H9 (cell line): ENCODE measurements around the gene LRRC14B. TPM values are rescaled to one million over a fixed set of nuclear protein-coding genes. Genes with fewer than 3 reads are reported as not detected.

ENCODE experiments used
- DNase-seq: peaks from one replicate; pipeline ENCODE4 v3.0.0-alpha.2; 2017
- H2AFZ ChIP-seq: one replicate; pipeline ENCODE4 v1.6.1; 2013; ENCODE audit warnings: mild to moderate bottlenecking, low read length, control low read depth, moderate library complexity
- H2AK5ac ChIP-seq: 2 replicates; pipeline ENCODE4 v1.6.1; 2013; ENCODE audit warnings: low read length, control low read depth, mixed read lengths; ENCODE audit not compliant: insufficient read length
- H2BK120ac ChIP-seq: one replicate; pipeline ENCODE4 v1.6.1; 2013; ENCODE audit warnings: low read depth, mild to moderate bottlenecking, low read length, control low read depth, inconsistent platforms; ENCODE audit not compliant: poor library complexity, severe bottlenecking
- H2BK12ac ChIP-seq: 2 replicates; pipeline ENCODE4 v1.6.1; 2013; ENCODE audit warnings: low read length, control low read depth, mixed read lengths, low read depth; ENCODE audit not compliant: insufficient read length
- H2BK15ac ChIP-seq: 2 replicates; pipeline ENCODE4 v1.6.1; 2013; ENCODE audit warnings: low read depth, low read length, control low read depth
- H2BK20ac ChIP-seq: one replicate; pipeline ENCODE4 v1.6.1; 2013; ENCODE audit warnings: low read depth, mild to moderate bottlenecking, low read length, control low read depth, inconsistent platforms; ENCODE audit not compliant: poor library complexity, severe bottlenecking
- H2BK5ac ChIP-seq: 2 replicates; pipeline ENCODE4 v1.6.1; 2013; ENCODE audit warnings: low read length, control low read depth, mixed read lengths; ENCODE audit not compliant: insufficient read length
- H3K14ac ChIP-seq: 2 replicates; pipeline ENCODE4 v1.6.1; 2013; ENCODE audit warnings: low read length, control low read depth; ENCODE audit not compliant: insufficient read depth
- H3K18ac ChIP-seq: 2 replicates; pipeline ENCODE4 v1.6.1; 2013; ENCODE audit warnings: low read depth, mild to moderate bottlenecking, mixed read lengths, low read length, control low read depth; ENCODE audit not compliant: insufficient read length
- H3K23ac ChIP-seq: 2 replicates; pipeline ENCODE4 v1.6.1; 2013; ENCODE audit warnings: low read length, control low read depth, mixed read lengths, low read depth; ENCODE audit not compliant: insufficient read length
- H3K23me2 ChIP-seq: 2 replicates; pipeline ENCODE4 v1.6.1; 2013; ENCODE audit warnings: low read depth, mild to moderate bottlenecking, mixed read lengths, low read length, control low read depth; ENCODE audit not compliant: insufficient read length, poor library complexity, severe bottlenecking
- H3K27ac ChIP-seq: 2 replicates; pipeline ENCODE4 v1.5.1; 2013; ENCODE audit warnings: low read length, control low read depth, mixed read lengths, low read depth; ENCODE audit not compliant: insufficient read length
- H3K27me3 ChIP-seq: 2 replicates; pipeline ENCODE4 v1.6.1; 2013; ENCODE audit warnings: low read length, control low read depth, inconsistent platforms; ENCODE audit not compliant: insufficient read depth
- H3K4ac ChIP-seq: 2 replicates; pipeline ENCODE4 v1.6.1; 2013; ENCODE audit warnings: low read depth, mild to moderate bottlenecking, control low read depth, inconsistent platforms, low read length, moderate library complexity
- H3K4me1 ChIP-seq: 2 replicates; pipeline ENCODE4 v1.6.1; 2013; ENCODE audit warnings: low read length, control low read depth, inconsistent platforms; ENCODE audit not compliant: insufficient read depth
- H3K4me2 ChIP-seq: 2 replicates; pipeline ENCODE4 v1.6.1; 2013; ENCODE audit warnings: low read length, control low read depth, mixed read lengths; ENCODE audit not compliant: insufficient read length, insufficient read depth
- H3K56ac ChIP-seq: 2 replicates; pipeline ENCODE4 v1.6.1; 2013; ENCODE audit warnings: low read depth, mild to moderate bottlenecking, mixed read lengths, low read length, control low read depth; ENCODE audit not compliant: insufficient read length
- H3K79me1 ChIP-seq: 2 replicates; pipeline ENCODE4 v1.6.1; 2013; ENCODE audit warnings: low read depth, mild to moderate bottlenecking, moderate library complexity, low read length, control low read depth, inconsistent platforms; ENCODE audit not compliant: insufficient read depth, poor library complexity, severe bottlenecking
- H3K79me2 ChIP-seq: 2 replicates; pipeline ENCODE4 v1.6.1; 2013; ENCODE audit warnings: low read length, control low read depth, inconsistent platforms; ENCODE audit not compliant: insufficient read depth
- H3K9ac ChIP-seq: 2 replicates; pipeline ENCODE4 v1.6.1; 2013; ENCODE audit warnings: low read length, control low read depth, mixed read lengths; ENCODE audit not compliant: insufficient read length; ENCODE audit errors: extremely low read depth
- H3K9me3 ChIP-seq: one replicate; pipeline ENCODE4 v1.6.1; 2013; ENCODE audit warnings: low read depth, low read length, inconsistent platforms; ENCODE audit not compliant: control insufficient read depth
- H3T11ph ChIP-seq: one replicate; pipeline ENCODE4 v1.6.1; 2013; ENCODE audit warnings: mild to moderate bottlenecking, low read length, control low read depth, inconsistent platforms
- H4K20me1 ChIP-seq: one replicate; pipeline ENCODE4 v1.6.1; 2013; ENCODE audit not compliant: control insufficient read depth, insufficient read length, insufficient read depth
- H4K5ac ChIP-seq: 2 replicates; pipeline ENCODE4 v1.6.1; 2013; ENCODE audit warnings: low read depth, mild to moderate bottlenecking, mixed read lengths, low read length, control low read depth; ENCODE audit not compliant: insufficient read length
- H4K8ac ChIP-seq: replicated peaks from 2 replicates; pipeline ENCODE4 v1.6.1; 2013; ENCODE audit warnings: low read length, control low read depth, mixed read lengths, low read depth; ENCODE audit not compliant: insufficient read length
- H4K91ac ChIP-seq: 2 replicates; pipeline ENCODE4 v1.6.1; 2013; ENCODE audit warnings: low read depth, mild to moderate bottlenecking, moderate library complexity, mixed read lengths, low read length, control low read depth; ENCODE audit not compliant: insufficient read length
- H3K27ac Mint-ChIP-seq, 3 experiments: 2 replicates in 2 of 3; 3 replicates in 1 of 3; pipeline ENCODE4 v1.8.0; 2020 to 2021; ENCODE audit warnings: mixed read lengths in 3 of 3, mild to moderate bottlenecking in 1 of 3, moderate library complexity in 1 of 3
- H3K27me3 Mint-ChIP-seq: 2 replicates; pipeline ENCODE4 v1.8.0; 2021; ENCODE audit warnings: low read depth, mild to moderate bottlenecking, moderate library complexity, mixed read lengths
- H3K36me3 Mint-ChIP-seq, 3 experiments: 2 replicates in 2 of 3; 3 replicates in 1 of 3; pipeline ENCODE4 v1.8.0; 2020 to 2021; ENCODE audit warnings: low read depth in 3 of 3, mixed read lengths in 3 of 3; ENCODE audit not compliant: insufficient read depth in 1 of 3
- H3K4me1 Mint-ChIP-seq, 2 experiments: 2 replicates each; pipeline ENCODE4 v1.8.0; 2020; ENCODE audit warnings: mixed read lengths in 2 of 2
- H3K4me3 Mint-ChIP-seq, 2 experiments: 2 replicates in 1 of 2; 3 replicates in 1 of 2; pipeline ENCODE4 v1.8.0; 2020 to 2021; ENCODE audit warnings: mild to moderate bottlenecking in 2 of 2, mixed read lengths in 2 of 2, moderate library complexity in 1 of 2
- H3K9me3 Mint-ChIP-seq, 2 experiments: 2 replicates in 1 of 2; 3 replicates in 1 of 2; pipeline ENCODE4 v1.8.0; 2020; ENCODE audit warnings: mild to moderate bottlenecking in 2 of 2, mixed read lengths in 2 of 2, moderate library complexity in 1 of 2
- WGBS: extraction: QIAGEN DNeasy Blood & Tissue Kit; methylation state at CpG from one replicate; pipeline ENCODE4 v1.1.7; 2013; ENCODE audit warnings: missing lambda C conversion rate, low lambda C conversion rate, mixed read lengths; ENCODE audit not compliant: insufficient read length; ENCODE audit errors: extremely low coverage; 5-methylcytosine and 5-hydroxymethylcytosine counted together
- total RNA-seq: library from RNA; stranded (reverse); gene quantifications from 2 replicates; pipeline ENCODE4 v1.2.1, GENCODE V29; 2021
- TF ChIP-seq, protein P1 (sequence below): fragments of 200-600 bp; sonication (generic); conservative IDR thresholded peaks from 3 replicates; pipeline ENCODE4 v1.8.0; 2021; ENCODE audit warnings: antibody characterized with exemption, mild to moderate bottlenecking

The LRRC14B gene
- total RNA-seq, 1 experiment from 2014 or later, result not detected

DNA sequence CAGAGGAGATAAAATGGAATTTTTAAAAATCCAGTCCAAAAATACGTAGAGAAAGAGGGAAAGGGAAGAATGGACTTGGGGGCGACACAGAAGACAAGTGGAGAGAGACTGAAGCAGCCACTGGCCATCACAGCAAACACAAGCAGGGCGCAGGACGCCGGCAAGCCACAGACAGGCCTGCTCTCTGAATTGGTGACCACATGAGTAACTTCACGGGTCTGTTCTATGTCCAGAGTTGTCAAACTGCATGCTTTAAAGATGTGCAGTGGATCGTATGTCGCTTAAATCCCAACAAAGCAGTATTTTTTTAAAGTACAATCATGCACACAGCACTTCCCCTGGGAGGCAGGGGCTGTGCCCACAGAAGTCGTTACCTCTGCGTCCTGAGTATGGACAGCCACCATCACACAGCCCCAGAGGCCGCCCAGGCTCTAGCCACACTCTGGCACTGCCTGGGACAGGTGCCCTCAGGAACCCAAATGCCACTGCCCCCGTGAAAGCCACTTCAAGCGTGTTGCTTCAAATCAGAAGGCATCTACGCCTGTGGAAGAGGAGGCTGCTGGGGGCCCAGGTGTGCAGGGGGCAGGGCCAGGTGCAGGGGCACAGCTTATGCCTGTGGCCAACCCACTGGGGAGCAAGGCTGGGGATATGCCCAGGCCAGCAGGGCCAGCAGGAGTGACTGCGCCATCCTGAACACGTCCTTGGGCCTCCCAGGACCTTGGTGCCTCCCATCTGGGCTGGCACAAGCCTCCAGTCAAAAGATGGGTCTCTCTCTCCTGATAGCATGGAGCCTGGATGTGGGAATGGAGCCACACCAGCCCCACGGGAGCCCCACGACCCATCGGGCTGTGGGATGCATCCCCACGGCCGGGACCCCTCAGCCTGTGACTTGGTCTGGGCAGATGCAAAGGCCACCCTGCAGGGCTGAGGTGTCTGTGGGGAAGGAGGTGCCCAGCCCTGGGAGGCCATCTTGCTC is 5.9 kb upstream of the LRRC14B start:
- H3K9me3 Mint-ChIP-seq, result no peaks in the 10 kb centered on the region
- H3K27ac ChIP-seq, result no peak overlapping the region
- H3T11ph ChIP-seq, result no peak overlapping the region
- TF ChIP-seq, protein P1, sequence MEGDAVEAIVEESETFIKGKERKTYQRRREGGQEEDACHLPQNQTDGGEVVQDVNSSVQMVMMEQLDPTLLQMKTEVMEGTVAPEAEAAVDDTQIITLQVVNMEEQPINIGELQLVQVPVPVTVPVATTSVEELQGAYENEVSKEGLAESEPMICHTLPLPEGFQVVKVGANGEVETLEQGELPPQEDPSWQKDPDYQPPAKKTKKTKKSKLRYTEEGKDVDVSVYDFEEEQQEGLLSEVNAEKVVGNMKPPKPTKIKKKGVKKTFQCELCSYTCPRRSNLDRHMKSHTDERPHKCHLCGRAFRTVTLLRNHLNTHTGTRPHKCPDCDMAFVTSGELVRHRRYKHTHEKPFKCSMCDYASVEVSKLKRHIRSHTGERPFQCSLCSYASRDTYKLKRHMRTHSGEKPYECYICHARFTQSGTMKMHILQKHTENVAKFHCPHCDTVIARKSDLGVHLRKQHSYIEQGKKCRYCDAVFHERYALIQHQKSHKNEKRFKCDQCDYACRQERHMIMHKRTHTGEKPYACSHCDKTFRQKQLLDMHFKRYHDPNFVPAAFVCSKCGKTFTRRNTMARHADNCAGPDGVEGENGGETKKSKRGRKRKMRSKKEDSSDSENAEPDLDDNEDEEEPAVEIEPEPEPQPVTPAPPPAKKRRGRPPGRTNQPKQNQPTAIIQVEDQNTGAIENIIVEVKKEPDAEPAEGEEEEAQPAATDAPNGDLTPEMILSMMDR, result no peak
- H3K4ac ChIP-seq, result no peak overlapping the region
- no peak overlapping the region for H3K18ac ChIP-seq
- no peaks in the 10 kb centered on the region for H3K79me1 ChIP-seq
- no peak overlapping the region for H4K91ac ChIP-seq
- H3K4me1 Mint-ChIP-seq, result peaks cover 9 to 12% of the 10 kb centered on the region in 2 experiments
- H3K27me3 Mint-ChIP-seq, result peaks cover 5% of the 10 kb centered on the region
- H3K9ac ChIP-seq, result no peak overlapping the region
- no peak overlapping the region for H3K23ac ChIP-seq
- no peak overlapping the region for H2BK15ac ChIP-seq
- no peaks in the 10 kb centered on the region for H4K20me1 ChIP-seq
- peaks cover 8 to 39% (median 38%) of the 10 kb centered on the region in 3 experiments for H3K36me3 Mint-ChIP-seq
- no peak overlapping the region; a peak in 1 of 7 replicates for H3K27ac Mint-ChIP-seq
- no peak overlapping the region for H2BK120ac ChIP-seq
- no peaks in the 10 kb centered on the region for H3K9me3 ChIP-seq
- H3K23me2 ChIP-seq, result no peaks in the 10 kb centered on the region
- WGBS, result no CpG with 5 or more reads among the region's 21 CpGs
- H3K27me3 ChIP-seq, result no peaks in the 10 kb centered on the region
- H3K79me2 ChIP-seq, result no peaks in the 10 kb centered on the region
- no peak overlapping the region for H4K8ac ChIP-seq
- no peak overlapping the region for H2BK20ac ChIP-seq
- no peak overlapping the region for H4K5ac ChIP-seq
- DNase-seq, result no peak
- no peak overlapping the region for H3K4me2 ChIP-seq
- H3K56ac ChIP-seq, result no peak overlapping the region
- H3K14ac ChIP-seq, result no peak overlapping the region
- H2AFZ ChIP-seq, result no peak overlapping the region
- no peak overlapping the region for H3K4me3 Mint-ChIP-seq
- H2AK5ac ChIP-seq, result no peak overlapping the region
- H2BK5ac ChIP-seq, result no peak overlapping the region
- H2BK12ac ChIP-seq, result no peak overlapping the region
- H3K4me1 ChIP-seq, result 0 out of 2 replicates have a peak, but pooled peaks cover 3% of the 10 kb centered on the region
